ENCODE measurements around the gene GLRX3. TPM values are rescaled to one million over a fixed set of nuclear protein-coding genes. Genes with fewer than 3 reads are reported as not detected.

The GLRX3 gene
- polyA plus RNA-seq, 1 donor from 2014 or later: 118 TPM

GRCh38 chr10:130146042-130146441 is 9.9 kb downstream of the GLRX3 start:
- no peaks in the 10 kb centered on the region for H3K9me2 ChIP-seq (ENCODE audit: insufficient read depth, low read length)
- TF ChIP-seq MXI1 (conservative IDR thresholded peaks at IDR 0.05; ENCODE audit: poor library complexity, severe bottlenecking) (no peak), SMC3 (conservative IDR thresholded peaks at IDR 0.05; ENCODE audit: poor library complexity) (no peak), EP300 (conservative IDR thresholded peaks at IDR 0.05; ENCODE audit: poor library complexity, severe bottlenecking) (no peak), RAD21 (conservative IDR thresholded peaks at IDR 0.05) (no peak), POLR2AphosphoS5 (IDR thresholded peaks at IDR 0.05) (no peak)
- TF ChIP-seq, protein P1, sequence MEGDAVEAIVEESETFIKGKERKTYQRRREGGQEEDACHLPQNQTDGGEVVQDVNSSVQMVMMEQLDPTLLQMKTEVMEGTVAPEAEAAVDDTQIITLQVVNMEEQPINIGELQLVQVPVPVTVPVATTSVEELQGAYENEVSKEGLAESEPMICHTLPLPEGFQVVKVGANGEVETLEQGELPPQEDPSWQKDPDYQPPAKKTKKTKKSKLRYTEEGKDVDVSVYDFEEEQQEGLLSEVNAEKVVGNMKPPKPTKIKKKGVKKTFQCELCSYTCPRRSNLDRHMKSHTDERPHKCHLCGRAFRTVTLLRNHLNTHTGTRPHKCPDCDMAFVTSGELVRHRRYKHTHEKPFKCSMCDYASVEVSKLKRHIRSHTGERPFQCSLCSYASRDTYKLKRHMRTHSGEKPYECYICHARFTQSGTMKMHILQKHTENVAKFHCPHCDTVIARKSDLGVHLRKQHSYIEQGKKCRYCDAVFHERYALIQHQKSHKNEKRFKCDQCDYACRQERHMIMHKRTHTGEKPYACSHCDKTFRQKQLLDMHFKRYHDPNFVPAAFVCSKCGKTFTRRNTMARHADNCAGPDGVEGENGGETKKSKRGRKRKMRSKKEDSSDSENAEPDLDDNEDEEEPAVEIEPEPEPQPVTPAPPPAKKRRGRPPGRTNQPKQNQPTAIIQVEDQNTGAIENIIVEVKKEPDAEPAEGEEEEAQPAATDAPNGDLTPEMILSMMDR (IDR thresholded peaks at IDR 0.05; ENCODE audit: poor library complexity, severe bottlenecking): no peak
- H3K36me3 ChIP-seq (ENCODE audit: insufficient read depth, low read length): no peaks in the 10 kb centered on the region
- no peak overlapping the region for H3K27ac ChIP-seq (ENCODE audit: low read length)
- H3K9ac ChIP-seq (ENCODE audit: low read length): no peak overlapping the region
- H4K20me1 ChIP-seq (ENCODE audit: insufficient read depth): no peaks in the 10 kb centered on the region
- H3F3A ChIP-seq (ENCODE audit: insufficient read depth, low read length, poor library complexity, severe bottlenecking): no peaks in the 10 kb centered on the region
- H3K4me3 ChIP-seq (ENCODE audit: low read length): no peak overlapping the region
- no peak overlapping the region for H2AFZ ChIP-seq (ENCODE audit: low read depth, low read length)
- H3K4me2 ChIP-seq (ENCODE audit: low read length): no peak overlapping the region
- H3K27me3 ChIP-seq (ENCODE audit: insufficient read depth, low read depth, low read length): no peaks in the 10 kb centered on the region
- peaks cover 15% of the 10 kb centered on the region for H3K79me2 ChIP-seq (replicated peaks; ENCODE audit: insufficient read depth, low read length)
- no peaks in the 10 kb centered on the region for H3K9me3 ChIP-seq (ENCODE audit: low read length)

GRCh38 chr10:130159192-130159794 is 23.1 kb downstream of the GLRX3 start:
- Histone ChIP-seq H3K4me2 (ENCODE audit: low read length) (no peak overlapping the region), H2AFZ (ENCODE audit: low read depth, low read length) (no peak overlapping the region), H3K9ac (ENCODE audit: low read length) (no peak overlapping the region), H4K20me1 (ENCODE audit: insufficient read depth) (no peaks in the 10 kb centered on the region), H3K4me3 (ENCODE audit: low read length) (no peak overlapping the region), H3K9me2 (ENCODE audit: insufficient read depth, low read length) (no peaks in the 10 kb centered on the region), H3F3A (ENCODE audit: insufficient read depth, low read length, poor library complexity, severe bottlenecking) (no peaks in the 10 kb centered on the region), H3K27ac (ENCODE audit: low read length) (no peak overlapping the region), H3K9me3 (ENCODE audit: low read length) (no peaks in the 10 kb centered on the region), H3K36me3 (ENCODE audit: insufficient read depth, low read length) (no peaks in the 10 kb centered on the region), H3K27me3 (ENCODE audit: insufficient read depth, low read depth, low read length) (no peaks in the 10 kb centered on the region), H3K79me2 (replicated peaks; ENCODE audit: insufficient read depth, low read length) (no peaks in the 10 kb centered on the region)
- no peak for TF ChIP-seq POLR2AphosphoS5 (IDR thresholded peaks at IDR 0.05)
- no peak for TF ChIP-seq SMC3 (conservative IDR thresholded peaks at IDR 0.05; ENCODE audit: poor library complexity)
- TF ChIP-seq, protein P2, sequence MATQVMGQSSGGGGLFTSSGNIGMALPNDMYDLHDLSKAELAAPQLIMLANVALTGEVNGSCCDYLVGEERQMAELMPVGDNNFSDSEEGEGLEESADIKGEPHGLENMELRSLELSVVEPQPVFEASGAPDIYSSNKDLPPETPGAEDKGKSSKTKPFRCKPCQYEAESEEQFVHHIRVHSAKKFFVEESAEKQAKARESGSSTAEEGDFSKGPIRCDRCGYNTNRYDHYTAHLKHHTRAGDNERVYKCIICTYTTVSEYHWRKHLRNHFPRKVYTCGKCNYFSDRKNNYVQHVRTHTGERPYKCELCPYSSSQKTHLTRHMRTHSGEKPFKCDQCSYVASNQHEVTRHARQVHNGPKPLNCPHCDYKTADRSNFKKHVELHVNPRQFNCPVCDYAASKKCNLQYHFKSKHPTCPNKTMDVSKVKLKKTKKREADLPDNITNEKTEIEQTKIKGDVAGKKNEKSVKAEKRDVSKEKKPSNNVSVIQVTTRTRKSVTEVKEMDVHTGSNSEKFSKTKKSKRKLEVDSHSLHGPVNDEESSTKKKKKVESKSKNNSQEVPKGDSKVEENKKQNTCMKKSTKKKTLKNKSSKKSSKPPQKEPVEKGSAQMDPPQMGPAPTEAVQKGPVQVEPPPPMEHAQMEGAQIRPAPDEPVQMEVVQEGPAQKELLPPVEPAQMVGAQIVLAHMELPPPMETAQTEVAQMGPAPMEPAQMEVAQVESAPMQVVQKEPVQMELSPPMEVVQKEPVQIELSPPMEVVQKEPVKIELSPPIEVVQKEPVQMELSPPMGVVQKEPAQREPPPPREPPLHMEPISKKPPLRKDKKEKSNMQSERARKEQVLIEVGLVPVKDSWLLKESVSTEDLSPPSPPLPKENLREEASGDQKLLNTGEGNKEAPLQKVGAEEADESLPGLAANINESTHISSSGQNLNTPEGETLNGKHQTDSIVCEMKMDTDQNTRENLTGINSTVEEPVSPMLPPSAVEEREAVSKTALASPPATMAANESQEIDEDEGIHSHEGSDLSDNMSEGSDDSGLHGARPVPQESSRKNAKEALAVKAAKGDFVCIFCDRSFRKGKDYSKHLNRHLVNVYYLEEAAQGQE (IDR thresholded peaks at IDR 0.05; ENCODE audit: borderline replicate concordance): no peak
- no peak for TF ChIP-seq EP300 (conservative IDR thresholded peaks at IDR 0.05; ENCODE audit: poor library complexity, severe bottlenecking)
- TF ChIP-seq EZH2 (IDR thresholded peaks at IDR 0.05; ENCODE audit: borderline replicate concordance, insufficient read depth, low read length, poor library complexity, severe bottlenecking): no peak
- TF ChIP-seq RAD21 (conservative IDR thresholded peaks at IDR 0.05): no peak
- TF ChIP-seq, protein P1 (IDR thresholded peaks at IDR 0.05; ENCODE audit: poor library complexity, severe bottlenecking): no peak
- no peak for TF ChIP-seq TAF1 (IDR thresholded peaks at IDR 0.05; ENCODE audit: low read depth)

Measured in neural cell (in vitro differentiated cells).